Stimulated activated CD4-positive, alpha-beta T cell treated with anti-CD3 and anti-CD28 coated beads, Interleukin-2, amount 100 ng/mL, for 24 hours (primary cell): Measurements from ENCODE around the gene KLHL30.

Source experiments
- DNase-seq, 2 donors: peaks; one replicate each; pipeline ENCODE4 v3.0.0-alpha.2; 2020

KLHL30 gene

DNA sequence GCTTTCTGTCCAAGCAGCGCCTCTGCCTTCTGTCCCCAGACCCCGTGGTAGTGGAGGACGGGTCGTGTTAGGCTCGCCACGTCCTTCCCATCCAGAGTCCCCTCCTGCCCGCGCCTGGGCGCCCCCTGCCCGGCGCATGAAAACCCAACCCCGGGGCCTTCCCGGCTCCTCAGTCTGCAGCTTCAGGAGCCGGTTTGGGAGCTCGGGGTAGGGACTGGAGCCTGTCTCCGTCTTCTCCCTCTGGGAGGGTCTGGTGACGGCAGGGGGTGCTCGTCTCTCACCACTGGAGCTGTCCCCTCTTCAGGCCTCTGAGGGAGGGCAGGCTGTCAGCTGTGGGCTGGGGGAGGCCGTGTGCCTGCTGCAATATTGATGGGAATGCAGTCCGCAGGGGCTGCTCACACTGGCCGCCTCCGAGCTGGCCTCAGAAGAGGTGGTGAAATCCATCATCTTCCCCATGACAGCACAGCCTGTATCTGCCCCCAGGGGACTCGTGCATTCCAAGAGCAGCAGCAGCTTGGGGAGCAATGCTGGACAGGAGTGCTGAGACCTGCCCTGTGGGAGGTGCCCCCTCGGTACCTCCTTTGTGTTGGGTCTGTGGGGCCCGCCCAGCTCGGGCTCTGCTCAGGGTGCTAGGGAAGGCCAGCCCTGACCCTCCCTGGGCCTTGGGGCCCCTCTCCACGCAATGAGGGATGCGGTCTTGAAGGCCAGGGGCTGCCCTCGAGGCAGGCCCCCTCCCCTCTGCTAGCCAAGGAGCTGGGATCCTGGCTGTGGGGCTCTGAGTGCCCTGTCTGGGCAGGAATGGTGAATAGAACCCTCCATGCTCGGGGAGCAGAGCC is 17.8 kb upstream of the KLHL30 start:
- DNase-seq, result no peak

DNA sequence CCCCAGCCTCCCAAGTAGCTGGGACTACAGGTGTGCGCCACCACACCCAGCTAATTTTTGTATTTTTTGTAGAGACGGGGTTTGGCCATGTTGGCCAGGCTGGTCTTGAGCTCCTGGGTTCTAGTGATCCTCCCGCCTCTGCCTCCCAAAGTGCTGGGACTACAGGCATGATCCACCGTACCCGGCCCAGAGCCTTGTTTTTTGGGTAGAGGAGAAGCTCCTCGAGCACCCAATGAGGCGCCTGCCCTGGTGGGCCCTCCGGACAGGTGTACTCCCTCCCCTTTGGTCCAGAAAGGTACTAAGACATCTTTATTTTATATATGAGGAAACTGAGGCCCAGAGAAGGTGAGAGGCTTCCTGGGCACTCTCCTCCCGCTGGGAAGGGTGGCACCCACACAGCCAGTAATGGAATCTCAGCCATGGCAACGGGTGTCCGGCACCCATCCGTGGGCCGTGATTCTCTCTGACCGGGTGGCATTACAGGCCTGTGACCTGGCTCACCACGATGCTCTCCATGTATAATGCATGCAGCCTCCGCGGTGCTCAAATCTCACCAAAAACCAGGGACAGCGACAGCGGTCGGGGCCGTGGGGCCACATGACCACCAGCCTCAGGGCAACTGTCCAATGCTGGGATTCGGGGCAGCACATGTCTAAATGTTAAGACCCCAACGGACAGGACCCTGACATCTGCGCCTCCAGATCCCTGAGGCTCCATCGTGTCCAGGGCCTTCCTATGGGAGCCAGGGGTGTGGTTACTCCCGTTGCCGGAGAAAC is 16.8 kb upstream of the KLHL30 start:
- DNase-seq, result no peak

DNA sequence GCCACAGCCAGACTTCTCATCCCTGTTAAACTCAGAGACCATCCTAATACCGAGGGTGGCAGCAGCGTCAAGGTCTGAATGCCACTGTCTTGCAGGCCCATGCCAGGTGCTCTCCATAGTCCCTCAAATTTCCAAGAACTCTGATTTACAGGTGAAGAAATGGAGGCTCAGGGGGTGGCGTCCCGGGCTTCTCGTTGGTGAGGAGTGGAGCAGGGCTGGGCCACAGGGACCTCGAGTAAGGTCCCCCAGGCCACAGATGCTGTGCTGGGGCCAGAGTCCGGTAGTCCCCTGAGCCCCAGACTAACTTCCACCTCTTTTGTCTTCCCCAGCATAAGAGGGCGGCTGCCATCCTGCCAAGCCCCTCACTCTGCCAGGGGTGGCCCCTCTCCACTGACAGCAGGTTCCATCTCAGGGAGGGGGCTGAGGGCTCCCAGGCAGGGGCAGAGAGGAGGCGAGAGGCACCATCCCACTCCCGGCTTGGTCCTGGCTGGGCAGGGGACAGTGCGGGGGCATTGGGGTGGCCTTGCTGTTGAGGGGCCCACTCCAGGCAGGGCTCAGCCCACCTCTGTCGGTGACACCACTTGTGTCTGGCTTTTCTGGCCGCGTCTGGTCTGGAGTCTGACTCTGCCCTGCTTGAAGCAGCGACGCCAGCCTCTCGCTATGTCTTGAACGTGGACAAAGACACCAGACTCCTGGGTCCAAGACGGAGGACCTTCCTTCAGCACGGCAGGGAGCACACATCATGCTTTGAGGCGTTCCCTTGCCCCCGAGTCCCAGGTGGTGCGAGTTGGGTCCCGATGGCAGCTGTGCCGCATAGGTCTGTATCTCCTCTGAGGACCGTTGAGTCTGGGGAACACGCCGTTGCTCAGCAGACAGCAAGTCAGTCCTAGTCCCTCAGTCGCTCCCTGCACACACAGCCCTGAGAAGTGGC is 15.9 kb upstream of the KLHL30 start:
- no peak for DNase-seq

DNA sequence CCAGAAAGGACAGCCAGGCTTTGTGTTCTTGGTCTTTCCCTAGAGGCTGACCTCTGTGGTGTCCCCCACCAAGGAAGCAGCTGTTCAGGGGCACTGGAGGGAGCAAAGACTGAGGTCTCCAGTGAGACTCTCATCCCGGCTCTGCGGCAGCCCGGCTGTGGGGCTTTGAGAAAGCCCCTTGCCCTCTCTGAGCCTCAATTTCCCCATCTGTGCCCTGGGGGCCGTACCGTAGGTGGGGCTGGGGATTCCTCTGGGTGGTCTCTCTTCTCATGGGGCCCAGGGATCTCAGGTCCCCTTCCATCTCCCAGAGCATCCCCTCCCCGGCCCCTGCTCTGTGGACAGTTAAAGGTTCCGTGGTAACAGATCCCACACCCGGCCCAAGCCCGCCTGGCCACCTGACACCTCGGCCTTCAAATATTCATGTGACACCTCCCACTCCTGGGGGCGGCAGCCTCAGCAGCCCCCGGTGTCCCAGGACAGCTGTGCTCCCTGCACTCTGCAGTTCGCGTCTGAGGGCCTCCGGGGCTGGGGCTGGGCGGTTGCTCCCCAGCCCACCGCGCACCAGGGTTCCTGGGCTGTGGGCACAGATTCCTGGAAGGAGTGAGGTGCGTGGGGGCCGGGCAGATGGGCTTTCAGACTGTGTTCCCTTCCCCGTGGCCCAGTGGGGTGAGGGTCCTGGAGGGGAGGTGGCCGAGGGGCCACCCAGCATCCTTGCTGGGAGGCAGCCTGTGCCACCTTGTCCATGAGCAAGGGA is 15.1 kb upstream of the KLHL30 start:
- DNase-seq, result no peak

DNA sequence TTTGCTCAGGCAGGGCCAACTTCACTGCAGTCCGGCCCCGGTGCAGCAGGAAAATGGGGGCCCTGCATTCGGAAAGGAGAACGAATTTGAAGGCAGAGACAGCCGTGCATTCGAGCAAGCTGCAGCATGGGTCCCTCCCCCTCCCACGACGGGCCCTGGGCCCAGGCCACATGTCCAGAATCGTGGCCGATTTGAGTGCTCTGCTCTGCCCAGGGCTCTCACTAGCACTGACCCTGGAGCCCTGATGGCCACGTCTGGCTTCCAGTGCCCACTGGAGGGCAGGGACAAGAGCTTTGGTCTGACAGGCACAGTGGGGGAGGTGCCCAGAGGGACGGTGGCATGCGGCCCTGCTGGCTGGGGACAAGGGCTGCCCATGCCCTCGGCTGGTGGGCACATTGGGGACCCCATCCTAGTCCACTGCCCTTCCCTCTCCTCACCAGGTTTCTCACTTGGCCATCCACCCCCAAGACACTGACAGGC is 14.4 kb upstream of the KLHL30 start:
- no peak for DNase-seq

DNA sequence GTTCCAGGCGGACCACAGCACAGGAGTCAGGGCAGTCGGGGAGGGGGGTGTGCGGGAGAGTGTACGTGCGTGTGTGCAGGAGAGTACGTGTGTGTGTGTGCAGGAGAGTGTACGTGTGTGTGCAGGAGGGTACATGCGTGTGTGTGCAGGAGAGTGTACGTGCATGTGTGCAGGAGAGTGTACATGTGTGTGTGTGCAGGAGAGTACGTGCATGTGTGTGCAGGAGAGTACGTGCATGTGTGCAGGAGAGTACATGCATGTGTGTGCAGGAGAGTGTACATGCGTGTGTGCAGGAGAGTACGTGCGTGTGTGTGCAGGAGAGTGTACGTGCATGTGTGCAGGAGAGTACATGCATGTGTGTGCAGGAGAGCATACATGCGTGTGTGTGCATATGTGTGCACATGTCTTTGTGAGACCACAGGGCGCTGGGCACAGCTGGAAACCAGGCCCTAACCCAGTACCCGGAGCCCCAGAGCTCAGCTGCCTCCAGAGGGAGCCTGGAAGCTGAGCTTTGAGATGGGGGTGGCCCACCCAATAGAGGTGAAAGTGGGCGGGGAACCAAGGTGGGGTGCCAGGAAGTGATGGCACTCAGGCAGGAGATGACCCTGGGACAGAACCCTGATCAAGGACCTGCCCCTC is 13.9 kb upstream of the KLHL30 start:
- DNase-seq, result no peak

DNA sequence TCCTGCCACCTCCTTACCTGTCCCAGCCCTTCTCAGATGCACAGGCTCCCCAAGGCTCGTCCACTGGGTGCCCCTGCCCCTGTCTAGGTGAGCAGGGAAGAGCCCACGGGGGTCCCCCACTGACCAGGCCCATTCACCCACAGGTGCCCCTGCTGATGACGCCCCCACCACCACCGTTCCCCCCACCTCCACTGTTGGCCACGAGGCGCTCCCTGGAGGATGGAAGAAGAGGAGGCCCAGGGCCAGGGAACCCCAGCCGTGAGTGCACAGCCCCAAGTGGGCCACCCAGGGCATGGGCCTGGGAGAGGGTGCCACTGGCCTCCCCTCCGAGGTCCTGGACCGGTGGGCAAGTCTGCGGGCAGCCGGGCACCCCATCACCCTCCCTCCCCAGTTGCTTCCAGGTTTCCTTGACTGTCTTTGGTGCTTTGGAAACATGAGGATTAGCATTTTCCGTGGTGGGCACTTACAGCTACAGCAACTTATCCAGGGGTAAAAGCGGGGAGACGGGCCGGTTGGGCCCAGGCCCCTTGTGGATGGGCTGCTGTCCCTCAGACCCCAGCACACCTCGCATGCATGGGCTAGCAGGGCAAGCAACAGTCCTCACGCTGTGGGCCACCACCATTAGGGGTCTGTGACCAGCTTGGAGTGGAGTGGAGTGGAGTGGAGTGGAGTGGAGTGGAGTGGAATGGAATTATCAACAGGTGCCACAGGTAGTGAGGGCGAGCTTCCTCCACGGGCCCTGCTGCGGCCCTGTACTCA is 13.2 kb upstream of the KLHL30 start:
- DNase-seq, result no peak

DNA sequence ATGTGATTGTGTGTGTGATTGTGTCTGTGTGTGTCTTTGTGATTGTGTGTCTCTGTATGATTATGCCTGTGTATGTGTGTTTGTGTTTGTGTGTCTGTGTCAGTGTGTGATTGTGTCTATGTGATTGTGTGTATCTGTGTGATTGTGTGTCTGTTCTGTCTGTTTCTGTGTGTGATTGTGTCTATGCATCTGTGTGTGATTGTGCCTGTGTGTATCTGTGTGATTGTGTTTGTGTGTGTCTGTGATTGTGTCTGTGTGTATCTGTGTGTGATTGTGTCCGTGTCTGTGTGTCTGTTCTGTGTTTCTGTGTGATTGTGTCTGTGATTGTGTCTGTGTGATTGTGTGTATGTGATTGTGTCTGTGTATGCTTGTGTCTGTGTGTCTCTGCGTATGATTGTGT is 12.1 kb upstream of the KLHL30 start:
- DNase-seq, result no peak

DNA sequence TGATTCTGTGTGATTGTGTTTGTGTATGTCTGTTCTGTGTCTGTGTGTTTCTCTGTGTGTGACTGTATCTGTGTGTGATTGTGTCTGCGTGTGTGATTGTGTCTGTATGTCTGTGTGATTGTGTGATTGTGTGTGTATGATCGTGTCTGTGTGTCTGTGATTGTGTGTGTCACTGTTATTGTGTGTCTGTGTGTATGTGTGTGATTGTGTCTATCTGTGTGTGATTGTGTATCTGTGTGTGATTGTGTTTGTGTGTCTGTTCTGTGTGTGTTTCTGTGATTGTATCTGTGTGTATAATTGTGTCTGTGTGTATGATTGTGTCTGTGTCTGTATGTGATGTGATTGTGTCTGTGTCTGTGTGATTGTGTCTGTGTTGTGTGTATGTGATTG is 11.7 kb upstream of the KLHL30 start:
- no peak for DNase-seq

DNA sequence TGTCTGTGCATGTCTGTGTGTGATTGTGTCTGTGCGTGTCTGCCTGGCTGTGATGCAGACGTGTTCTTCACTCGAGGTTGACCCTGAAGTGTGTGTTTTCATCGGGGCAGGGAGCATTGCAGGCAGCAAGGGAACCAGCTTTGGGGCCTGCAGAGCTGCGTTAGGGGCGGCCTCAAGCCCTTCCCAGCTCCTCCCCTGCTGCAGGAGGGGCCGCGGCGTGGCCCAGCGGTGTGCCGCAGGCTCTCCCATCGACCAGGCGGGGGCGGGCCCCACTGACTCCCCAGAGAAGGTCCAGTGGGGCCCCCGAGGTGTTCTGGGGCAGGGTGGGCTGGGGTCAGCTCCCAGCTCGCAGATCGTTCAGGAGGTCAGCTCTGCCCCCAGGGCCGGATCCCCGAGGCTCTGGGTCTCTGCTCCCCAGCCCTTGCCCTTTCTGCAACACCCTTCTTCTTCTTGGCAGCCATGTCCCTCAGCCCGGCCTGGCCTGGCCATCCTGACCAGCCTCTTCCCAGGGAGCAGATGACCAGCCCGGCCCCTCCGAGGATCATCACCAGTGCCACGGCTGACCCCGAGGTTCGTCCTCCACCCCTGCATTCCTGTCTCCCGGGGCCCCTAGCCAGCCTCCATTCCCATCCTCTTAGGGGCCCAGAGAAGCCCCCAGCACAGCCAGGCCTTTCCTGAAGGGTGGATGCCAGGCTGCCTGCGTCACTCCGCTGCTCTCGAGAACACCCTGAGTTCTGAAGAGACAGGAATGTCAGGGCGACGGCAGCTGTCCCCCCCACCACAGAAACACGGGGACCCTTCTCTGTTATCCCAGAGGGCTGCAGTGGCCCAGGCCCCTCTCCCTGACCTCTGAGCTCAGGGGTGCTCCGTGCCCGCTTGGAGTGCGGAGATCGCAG is 11.1 kb upstream of the KLHL30 start:
- DNase-seq, result peak in 1 of 2 donors; percentile 16

DNA sequence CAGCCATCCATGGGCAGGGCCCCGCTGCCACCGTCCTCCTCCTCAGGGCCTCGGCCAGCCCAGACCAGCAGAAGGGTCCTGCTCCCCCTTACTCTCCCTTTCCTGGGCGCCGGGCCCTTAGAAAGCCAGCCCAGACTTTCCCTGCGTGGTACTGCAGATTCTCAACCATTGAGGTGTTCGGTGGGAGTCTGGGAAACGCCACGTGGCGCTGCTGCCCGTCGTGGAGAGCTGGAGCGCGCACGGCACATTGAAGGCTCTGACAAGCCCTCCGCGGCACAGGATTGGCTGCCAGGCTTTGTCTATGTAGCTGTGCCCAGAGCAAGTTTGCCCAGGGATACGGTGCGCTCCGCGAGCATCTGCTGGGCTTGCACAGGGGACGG is 10.4 kb upstream of the KLHL30 start:
- DNase-seq, result no peak

DNA sequence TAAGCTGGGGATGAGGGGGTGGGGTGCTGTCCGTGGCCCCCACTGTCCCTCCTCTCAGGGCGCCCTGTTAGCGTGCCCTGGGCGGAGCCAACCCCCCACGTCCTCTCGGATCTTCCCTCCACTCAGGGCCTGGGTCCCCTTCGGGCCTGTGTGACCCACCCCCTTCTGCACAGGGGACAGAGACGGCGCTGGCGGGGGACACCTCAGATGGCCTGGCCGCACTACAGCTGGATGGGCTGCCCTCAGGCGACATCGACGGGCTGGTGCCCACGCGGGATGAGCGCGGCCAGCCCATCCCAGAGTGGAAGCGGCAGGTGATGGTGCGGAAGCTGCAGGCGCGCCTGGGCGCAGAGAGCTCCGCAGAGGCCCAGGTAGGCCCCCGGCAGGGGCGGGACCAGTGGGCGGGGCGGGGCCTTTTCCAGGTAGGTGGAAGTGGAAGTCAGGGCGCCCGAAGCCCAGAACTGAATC is 9.9 kb upstream of the KLHL30 start:
- DNase-seq, result no peak

DNA sequence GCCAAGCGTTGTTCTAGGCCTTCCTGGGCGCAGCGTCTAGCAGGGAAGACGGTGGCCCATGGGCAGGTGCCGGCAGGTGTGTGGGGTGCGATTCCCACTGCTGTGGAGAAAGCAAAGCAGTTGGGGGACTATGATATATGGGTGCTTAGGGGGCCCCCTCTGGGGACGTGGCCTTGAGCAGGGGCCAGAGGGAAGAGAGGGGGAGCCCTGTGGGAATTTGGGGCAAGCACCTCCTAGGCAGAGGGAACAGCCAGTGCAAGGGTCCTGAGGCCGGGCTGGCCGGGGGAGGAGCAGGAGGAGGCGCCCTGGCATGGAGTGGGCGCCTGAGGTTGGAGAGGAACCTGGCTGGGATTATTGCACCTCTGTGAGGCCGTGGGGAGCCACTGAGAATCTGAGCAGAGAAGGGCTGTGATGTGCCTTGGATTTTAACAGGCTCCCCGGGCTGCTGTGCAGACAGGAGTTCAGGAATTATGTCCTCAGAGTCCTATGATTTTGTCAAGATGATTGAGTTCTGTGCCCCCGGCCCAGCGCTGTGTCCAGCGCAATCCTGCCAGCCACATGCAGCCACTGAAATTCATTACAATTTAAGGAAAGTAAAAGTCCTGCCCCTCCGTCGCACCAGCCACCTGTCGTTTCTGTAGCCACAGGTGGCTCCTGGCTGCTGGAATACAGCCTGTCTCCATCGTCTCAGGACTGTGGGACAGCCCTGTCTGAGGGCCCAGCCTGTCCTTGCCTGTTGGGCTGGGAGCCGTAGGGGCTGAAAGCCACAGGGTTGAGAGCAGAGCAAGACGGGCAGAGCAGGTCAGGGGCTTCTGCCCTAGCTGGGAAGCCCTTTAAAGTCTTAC is 9.1 kb upstream of the KLHL30 start:
- no peak for DNase-seq

DNA sequence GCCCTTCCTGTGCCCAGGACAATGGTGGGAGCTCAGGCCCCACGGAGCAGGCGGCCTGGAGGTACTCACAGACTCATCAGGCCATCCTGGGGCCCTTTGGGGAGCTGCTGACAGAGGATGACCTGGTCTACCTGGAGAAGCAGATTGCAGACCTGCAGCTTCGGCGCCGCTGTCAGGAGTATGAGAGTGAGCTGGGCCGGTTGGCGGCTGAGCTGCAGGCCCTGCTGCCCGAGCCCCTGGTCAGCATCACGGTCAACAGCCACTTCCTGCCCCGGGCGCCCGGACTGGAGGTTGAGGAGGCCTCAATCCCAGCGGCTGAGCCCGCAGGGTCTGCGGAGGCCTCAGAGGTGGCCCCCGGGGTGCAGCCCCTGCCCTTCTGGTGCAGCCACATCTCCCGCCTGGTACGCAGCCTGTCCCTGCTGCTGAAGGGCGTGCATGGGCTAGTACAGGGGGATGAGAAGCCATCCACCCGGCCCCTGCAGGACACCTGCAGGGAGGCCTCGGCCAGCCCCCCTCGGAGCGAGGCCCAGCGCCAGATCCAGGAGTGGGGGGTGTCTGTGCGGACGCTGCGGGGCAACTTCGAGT is 8.3 kb upstream of the KLHL30 start:
- no peak for DNase-seq

DNA sequence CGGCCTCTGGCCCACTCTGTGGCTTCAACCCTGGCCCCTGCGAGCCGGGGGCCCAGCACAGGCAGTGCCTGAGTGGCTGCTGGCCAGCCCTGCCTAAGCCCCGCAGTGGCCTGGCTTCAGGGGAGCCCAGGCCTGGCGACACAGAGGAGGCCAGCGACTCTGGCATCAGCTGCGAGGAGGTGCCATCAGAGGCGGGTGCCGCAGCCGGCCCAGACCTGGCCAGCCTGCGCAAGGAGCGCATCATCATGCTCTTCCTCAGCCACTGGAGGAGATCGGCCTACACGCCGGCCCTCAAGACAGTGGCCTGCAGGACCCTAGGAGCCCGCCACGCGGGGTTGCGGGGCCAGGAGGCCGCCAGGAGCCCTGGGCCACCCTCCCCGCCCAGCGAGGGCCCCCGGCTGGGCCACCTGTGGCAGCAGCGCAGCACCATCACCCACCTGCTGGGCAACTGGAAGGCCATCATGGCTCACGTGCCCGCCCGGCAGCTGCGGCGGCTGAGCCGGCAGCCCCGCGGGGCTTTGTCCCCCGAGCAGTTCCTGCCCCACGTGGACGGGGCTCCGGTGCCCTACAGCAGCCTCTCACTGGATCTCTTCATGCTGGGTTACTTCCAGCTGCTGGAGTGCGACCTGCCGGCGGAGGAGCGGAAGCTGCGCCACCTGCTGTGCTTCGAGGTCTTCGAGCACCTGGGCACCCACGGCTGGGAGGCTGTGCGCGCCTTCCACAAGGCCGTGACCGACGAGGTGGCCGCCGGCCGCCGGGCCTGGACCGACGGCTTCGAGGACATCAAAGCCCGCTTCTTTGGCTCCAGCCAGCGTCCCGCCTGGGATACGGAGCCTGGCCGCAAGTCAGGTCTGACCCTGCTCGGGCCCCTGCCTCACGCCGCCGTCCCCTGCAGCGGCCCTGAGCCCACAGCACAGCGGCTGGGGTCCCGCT is 7.5 kb upstream of the KLHL30 start:
- DNase-seq, result no peak

DNA sequence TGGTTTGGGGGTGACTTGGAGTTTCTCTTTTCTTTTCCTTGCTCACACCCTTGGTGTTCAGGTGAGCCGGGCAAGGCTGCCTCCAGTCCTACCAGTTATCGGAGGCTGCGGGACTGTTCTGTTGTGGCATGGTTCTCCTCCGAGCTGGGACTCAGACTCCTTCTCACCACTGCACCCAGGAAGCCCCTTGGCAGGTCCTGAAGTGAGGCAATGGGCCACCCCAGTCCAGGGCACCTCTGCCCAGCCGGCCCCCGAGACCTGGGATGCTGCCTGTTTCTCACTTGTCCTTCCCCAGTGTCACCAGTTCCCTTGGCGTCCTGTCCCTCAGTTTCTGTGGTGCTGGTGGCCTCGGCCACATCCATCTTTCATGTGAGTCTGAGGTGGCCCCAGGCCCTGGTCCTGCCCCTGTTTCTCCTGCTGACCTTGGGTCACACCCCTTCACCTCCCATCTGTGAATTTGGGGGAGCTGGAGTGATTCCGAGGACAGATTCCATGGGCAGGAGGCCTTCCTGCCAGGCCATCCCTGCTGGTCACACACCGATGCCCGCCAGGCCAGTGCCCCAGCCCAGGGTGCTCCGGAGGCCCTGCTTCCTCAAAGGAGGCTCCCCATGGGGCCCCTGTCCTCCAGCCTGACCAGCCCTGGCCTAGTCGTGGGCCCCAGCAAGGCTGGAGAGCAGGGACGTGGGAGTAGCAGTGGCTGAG is 6.6 kb upstream of the KLHL30 start:
- DNase-seq, result no peak
